Colonic mucosa (tissue), 4 donors: ENCODE results near the gene FAM107B. TPM values are rescaled to one million over a fixed set of nuclear protein-coding genes. Genes with fewer than 3 reads are reported as not detected.

ENCODE experiments used
- DNase-seq: peaks from one replicate; pipeline ENCODE4 v3.0.0-alpha.2; 2020
- H3K27ac ChIP-seq: fragments of 200-600 bp; one replicate; pipeline ENCODE4 v1.8.0; 2021
- H3K27me3 ChIP-seq: fragments of 200-600 bp; one replicate; pipeline ENCODE4 v1.8.0; 2021
- H3K36me3 ChIP-seq: fragments of 200-600 bp; one replicate; pipeline ENCODE4 v1.8.0; 2021
- H3K4me1 ChIP-seq: fragments of 200-600 bp; one replicate; pipeline ENCODE4 v1.8.0; 2021; ENCODE audit warnings: mild to moderate bottlenecking
- H3K4me3 ChIP-seq: fragments of 200-600 bp; one replicate; pipeline ENCODE4 v1.8.0; 2021
- H3K9ac ChIP-seq, 2 donors: one replicate each; pipeline ENCODE4 v1.7.0; 2013; ENCODE audit warnings: control low read depth in 2 of 2, low read depth in 2 of 2, low read length in 2 of 2
- H3K9me3 ChIP-seq: fragments of 200-600 bp; one replicate; pipeline ENCODE4 v1.8.0; 2021
- intact Hi-C: fragments of 100-400 bp; cut with DNase I; formaldehyde crosslinking; loops from one replicate; pipeline ENCODE4 v1.14.1; 2022
- total RNA-seq, 2 donors: library from RNA; stranded (reverse); fragmentation: NEBNext Ultra II Directional in 1 of 2; extraction: Animal tissue kit (Norgen Biotek cat#: 25700) in 1 of 2; gene quantifications; one replicate each; pipeline ENCODE4 v1.2.1, GENCODE V29; 2021
- TF ChIP-seq, protein P1 (sequence below): fragments of 200-600 bp; IDR thresholded peaks from one replicate; pipeline ENCODE4 v1.8.0; 2022; ENCODE audit warnings: antibody characterized with exemption, mild to moderate bottlenecking
- donor health status: healthy.
- donor health status: DM: no; HTN: no; CAD: no.
- donor health status: DM: no; HTN: no; CAD: no.

FAM107B gene
- total RNA-seq, 2 donors from 2014 or later = 36.3 to 71.5 TPM

DNA sequence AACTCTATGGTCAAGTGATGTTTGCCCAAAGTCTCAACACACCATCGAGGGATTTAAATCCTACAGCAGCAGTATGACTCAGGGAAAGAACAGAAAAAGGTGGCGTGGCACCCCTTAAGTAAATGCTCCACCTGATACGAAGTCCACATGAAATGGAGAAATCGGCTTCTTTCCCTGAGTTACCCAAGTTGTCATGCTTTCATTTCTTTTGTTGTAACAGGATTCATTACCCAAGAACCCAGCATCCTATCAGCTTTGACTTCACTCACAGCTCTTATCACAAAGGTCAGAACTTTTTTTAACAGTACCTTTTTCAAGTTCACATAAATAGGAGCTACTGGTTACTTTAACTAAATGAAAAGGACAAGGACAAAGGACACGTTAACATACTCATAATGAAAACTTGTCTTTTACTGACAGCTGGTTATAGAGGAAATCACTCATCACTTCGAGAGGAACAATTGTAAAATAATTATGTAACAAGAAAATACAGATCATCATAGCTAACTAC is 224.2 kb downstream of the FAM107B start:
- Histone ChIP-seq H3K4me1 (peaks cover 12% of the 10 kb centered on the region), H3K9me3 (no peaks in the 10 kb centered on the region), H3K27me3 (no peaks in the 10 kb centered on the region), H3K9ac (peak overlapping the region in 1 of 2 donors; percentile 41), H3K4me3 (no peak overlapping the region), H3K27ac (peak overlapping the region; percentile 66), H3K36me3 (no peaks in the 10 kb centered on the region)
- TF ChIP-seq, protein P1, sequence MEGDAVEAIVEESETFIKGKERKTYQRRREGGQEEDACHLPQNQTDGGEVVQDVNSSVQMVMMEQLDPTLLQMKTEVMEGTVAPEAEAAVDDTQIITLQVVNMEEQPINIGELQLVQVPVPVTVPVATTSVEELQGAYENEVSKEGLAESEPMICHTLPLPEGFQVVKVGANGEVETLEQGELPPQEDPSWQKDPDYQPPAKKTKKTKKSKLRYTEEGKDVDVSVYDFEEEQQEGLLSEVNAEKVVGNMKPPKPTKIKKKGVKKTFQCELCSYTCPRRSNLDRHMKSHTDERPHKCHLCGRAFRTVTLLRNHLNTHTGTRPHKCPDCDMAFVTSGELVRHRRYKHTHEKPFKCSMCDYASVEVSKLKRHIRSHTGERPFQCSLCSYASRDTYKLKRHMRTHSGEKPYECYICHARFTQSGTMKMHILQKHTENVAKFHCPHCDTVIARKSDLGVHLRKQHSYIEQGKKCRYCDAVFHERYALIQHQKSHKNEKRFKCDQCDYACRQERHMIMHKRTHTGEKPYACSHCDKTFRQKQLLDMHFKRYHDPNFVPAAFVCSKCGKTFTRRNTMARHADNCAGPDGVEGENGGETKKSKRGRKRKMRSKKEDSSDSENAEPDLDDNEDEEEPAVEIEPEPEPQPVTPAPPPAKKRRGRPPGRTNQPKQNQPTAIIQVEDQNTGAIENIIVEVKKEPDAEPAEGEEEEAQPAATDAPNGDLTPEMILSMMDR = no peak
- peak; percentile 48 for DNase-seq
- intact Hi-C loops = no loop called here

DNA sequence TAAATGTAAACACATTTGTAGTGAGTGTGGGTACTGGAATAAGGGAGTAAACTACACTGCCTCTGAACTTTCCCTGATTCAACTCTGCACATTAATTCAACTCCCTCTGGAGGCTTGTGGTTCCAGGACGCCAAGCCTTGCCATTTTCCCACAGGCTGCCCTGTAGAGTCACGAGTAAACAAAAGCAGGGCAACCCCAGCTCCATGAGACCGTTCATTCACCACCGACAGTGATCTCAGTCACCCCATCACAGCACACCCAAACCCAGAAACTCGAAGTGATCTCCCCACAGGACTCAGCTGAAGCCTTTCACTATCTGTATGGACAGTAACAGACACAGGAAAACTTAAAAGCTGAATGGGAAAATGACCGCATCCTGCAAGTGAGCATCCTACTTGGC is 225.2 kb downstream of the FAM107B start:
- Histone ChIP-seq H3K4me1 (peaks cover 11% of the 10 kb centered on the region), H3K4me3 (no peak overlapping the region), H3K36me3 (no peaks in the 10 kb centered on the region), H3K9me3 (no peaks in the 10 kb centered on the region), H3K27me3 (no peaks in the 10 kb centered on the region), H3K27ac (peak overlapping the region; percentile 66), H3K9ac (no peak overlapping the region)
- TF ChIP-seq, protein P1 = no peak
- intact Hi-C loops = no loop called here
- DNase-seq = no peak

DNA sequence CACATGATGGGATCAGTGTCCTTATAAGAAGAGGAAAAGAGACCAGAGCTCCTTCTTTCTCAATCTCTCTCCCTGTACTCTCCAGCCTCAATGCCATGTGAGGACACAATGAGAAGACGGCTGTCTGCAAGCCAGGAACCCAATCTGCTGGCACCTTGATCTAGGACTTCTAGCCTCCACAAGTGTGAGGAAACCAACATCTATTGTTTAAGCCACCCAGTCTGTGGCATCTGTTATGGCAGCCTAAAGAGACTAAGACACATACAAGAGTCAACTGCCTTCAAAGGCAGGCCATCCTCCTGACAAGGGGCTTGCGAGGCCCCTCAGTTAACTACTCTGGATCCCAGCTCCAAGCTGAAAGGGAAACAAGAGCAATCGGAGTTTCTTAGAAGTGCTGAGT is 225.7 kb downstream of the FAM107B start:
- DNase-seq = no peak
- intact Hi-C loops = no loop called here
- Histone ChIP-seq H3K36me3 (no peaks in the 10 kb centered on the region), H3K9ac (no peak overlapping the region), H3K4me3 (no peak overlapping the region), H3K27me3 (no peaks in the 10 kb centered on the region), H3K9me3 (no peaks in the 10 kb centered on the region), H3K27ac (no peak overlapping the region), H3K4me1 (peaks cover 7% of the 10 kb centered on the region)
- TF ChIP-seq, protein P1 = no peak

DNA sequence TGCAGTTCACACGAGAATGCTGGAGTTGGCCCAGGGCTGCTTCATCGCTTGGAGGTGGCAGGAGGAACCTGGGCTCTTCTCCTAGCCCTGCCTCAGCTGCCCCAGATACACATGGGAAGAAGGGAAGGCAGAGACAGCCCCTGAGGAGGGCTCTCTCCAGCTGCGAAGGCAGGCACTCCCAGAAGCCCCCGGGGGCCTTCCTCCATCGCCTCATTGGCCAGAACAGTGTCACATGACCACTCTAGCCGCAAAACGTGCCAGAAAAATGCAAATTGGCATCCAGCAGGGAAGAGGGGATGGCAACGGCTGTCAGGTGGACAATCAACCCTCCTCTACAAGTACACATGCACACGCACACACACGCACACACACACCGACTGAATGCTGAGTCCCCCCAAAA is 226.2 kb downstream of the FAM107B start:
- peaks cover 2% of the 10 kb centered on the region for H3K4me1 ChIP-seq
- no peak for DNase-seq
- TF ChIP-seq, protein P1 = no peak
- no peak overlapping the region for H3K4me3 ChIP-seq
- no peaks in the 10 kb centered on the region for H3K27me3 ChIP-seq
- H3K36me3 ChIP-seq = no peaks in the 10 kb centered on the region
- no peak overlapping the region for H3K9ac ChIP-seq
- intact Hi-C loops = no loop called here
- no peaks in the 10 kb centered on the region for H3K9me3 ChIP-seq
- H3K27ac ChIP-seq = no peak overlapping the region

DNA sequence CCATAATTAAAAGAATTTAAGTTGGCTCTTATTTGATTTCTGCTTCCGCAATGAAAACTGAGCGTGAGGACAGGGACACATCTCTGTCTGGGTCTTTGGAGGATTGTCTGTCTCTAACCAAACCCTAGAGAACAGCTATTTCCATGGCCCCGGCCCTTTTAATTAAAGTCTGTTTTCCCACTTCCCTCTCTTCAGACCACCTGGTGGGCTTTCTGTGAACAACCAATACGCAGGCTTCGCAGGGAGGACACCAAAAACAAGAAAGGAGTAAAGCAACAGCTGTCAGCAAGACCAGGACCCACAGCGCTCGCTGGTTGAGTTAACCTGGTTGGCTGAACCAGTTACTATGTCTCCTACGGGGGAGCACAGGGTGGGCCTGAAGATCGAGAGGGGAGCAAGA is 226.9 kb downstream of the FAM107B start:
- intact Hi-C loops = no loop called here

More for the DNA sequence above, 226.9 kb downstream of the FAM107B start:
- DNase-seq = no peak
- TF ChIP-seq, protein P1 = no peak
- H3K27ac ChIP-seq = no peak overlapping the region
- no peaks in the 10 kb centered on the region for H3K4me1 ChIP-seq
- H3K9ac ChIP-seq = no peak overlapping the region
- no peak overlapping the region for H3K4me3 ChIP-seq
- H3K36me3 ChIP-seq = no peaks in the 10 kb centered on the region
- no peaks in the 10 kb centered on the region for H3K27me3 ChIP-seq
- H3K9me3 ChIP-seq = no peaks in the 10 kb centered on the region
